HFFc6 (cell line): Measurements from ENCODE around the gene CLDND2. TPM values are rescaled to one million over a fixed set of nuclear protein-coding genes. Genes with fewer than 3 reads are reported as not detected.

Experiments
- DNase-seq: peaks from one replicate; pipeline ENCODE4 v3.0.0-alpha.2; 2018
- H3K27ac Mint-ChIP-seq: 2 replicates; pipeline ENCODE4 v1.8.0; 2020; ENCODE audit warnings: mild to moderate bottlenecking, mixed read lengths
- H3K27me3 Mint-ChIP-seq: 2 replicates; pipeline ENCODE4 v1.8.0; 2021; ENCODE audit warnings: mild to moderate bottlenecking, moderate library complexity, mixed read lengths; ENCODE audit not compliant: insufficient read depth
- H3K36me3 Mint-ChIP-seq: 2 replicates; pipeline ENCODE4 v1.8.0; 2021; ENCODE audit warnings: low read depth, mixed read lengths
- H3K4me1 Mint-ChIP-seq: 2 replicates; pipeline ENCODE4 v1.8.0; 2020; ENCODE audit warnings: low read depth, mixed read lengths
- H3K4me3 Mint-ChIP-seq: 2 replicates; pipeline ENCODE4 v1.8.0; 2020; ENCODE audit warnings: mild to moderate bottlenecking, moderate library complexity, mixed read lengths
- H3K9me3 Mint-ChIP-seq: 2 replicates; pipeline ENCODE4 v1.8.0; 2020; ENCODE audit warnings: mild to moderate bottlenecking, mixed read lengths
- CTCF ChIP-seq: fragments of 200-600 bp; sonication (generic); IDR thresholded peaks from 2 replicates; pipeline ENCODE4 v1.5.0; 2021; ENCODE audit warnings: antibody characterized with exemption, mild to moderate bottlenecking
- total RNA-seq, 6 experiments: library from RNA; stranded (reverse); fragmentation: NEBNext Ultra II Directional; extraction: Animal tissue kit (Norgen Biotek cat#: 25700); gene quantifications; 2 replicates in 1 of 6; 3 replicates in 5 of 6; pipeline ENCODE4 v1.2.3, GENCODE V29; 2021

CLDND2 gene
- total RNA-seq, 6 experiments from 2014 or later, result 0.60 to 2.3 (median 0.94) TPM

GRCh38 chr19:51329411-51329810 is 39.4 kb downstream of the CLDND2 start:
- Mint-ChIP-seq H3K9me3 (peaks cover 31% of the 10 kb centered on the region), H3K36me3 (peaks cover 12% of the 10 kb centered on the region), H3K4me3 (no peak overlapping the region), H3K4me1 (no peaks in the 10 kb centered on the region), H3K27me3 (peaks cover 2% of the 10 kb centered on the region; the same call in 1 of the 2 replicates), H3K27ac (no peak overlapping the region)
- TF ChIP-seq CTCF, result no peak
- DNase-seq, result no peak

GRCh38 chr19:51327066-51328001 is 41.5 kb downstream of the CLDND2 start:
- no peak for DNase-seq
- Mint-ChIP-seq H3K27me3 (peaks cover 7% of the 10 kb centered on the region; the same call in 1 of the 2 replicates), H3K36me3 (peaks cover 12% of the 10 kb centered on the region), H3K4me3 (no peak overlapping the region), H3K27ac (no peak overlapping the region), H3K9me3 (peaks cover 35% of the 10 kb centered on the region), H3K4me1 (no peaks in the 10 kb centered on the region)
- TF ChIP-seq CTCF, result no peak

GRCh38 chr19:51326216-51327065 is 42.4 kb downstream of the CLDND2 start:
- no peak overlapping the region for H3K4me3 Mint-ChIP-seq
- no peak for DNase-seq
- no peak for TF ChIP-seq CTCF
- H3K27me3 Mint-ChIP-seq, result peaks cover 7% of the 10 kb centered on the region; the same call in 1 of the 2 replicates
- H3K4me1 Mint-ChIP-seq, result no peaks in the 10 kb centered on the region
- H3K9me3 Mint-ChIP-seq, result peaks cover 29% of the 10 kb centered on the region
- peaks cover 8% of the 10 kb centered on the region for H3K36me3 Mint-ChIP-seq
- H3K27ac Mint-ChIP-seq, result no peak overlapping the region

- no peak for DNase-seq
- Mint-ChIP-seq H3K27me3 (peaks cover 7% of the 10 kb centered on the region; the same call in 1 of the 2 replicates), H3K4me3 (no peak overlapping the region), H3K27ac (no peak overlapping the region), H3K36me3 (peaks cover 1% of the 10 kb centered on the region), H3K4me1 (no peaks in the 10 kb centered on the region), H3K9me3 (peaks cover 29% of the 10 kb centered on the region)
- no peak for TF ChIP-seq CTCF
Observed at GRCh38 chr19:51325161-51325976, 43.4 kb downstream of the CLDND2 start.

- Mint-ChIP-seq H3K9me3 (peaks cover 24% of the 10 kb centered on the region), H3K36me3 (no peaks in the 10 kb centered on the region), H3K4me1 (no peaks in the 10 kb centered on the region), H3K27me3 (peaks cover 7% of the 10 kb centered on the region; the same call in 1 of the 2 replicates), H3K27ac (no peak overlapping the region), H3K4me3 (no peak overlapping the region)
- no peak for TF ChIP-seq CTCF
- DNase-seq, result no peak
Observed at GRCh38 chr19:51324167-51324481, 44.7 kb downstream of the CLDND2 start.
